Motor neuron (in vitro differentiated cells): ENCODE data around the gene S100A4. TPM values are rescaled to one million over a fixed set of nuclear protein-coding genes. Genes with fewer than 3 reads are reported as not detected.
A peak's percentile ranks its signal among the peaks of the same experiment; 100 is the strongest.

Experiments used
- ATAC-seq, 8 experiments: fragments of 200-7000 bp; cut with Tn5 transposase; replicated peaks in 6 of 8; 2 replicates each; pipeline ENCODE4 v1.8.0; 2021; ENCODE audit warnings: mild to moderate bottlenecking in 8 of 8, moderate library complexity in 8 of 8
- H3K27ac ChIP-seq, 2 donors: fragments of 250-450 bp; sonication (Bioruptor Pico); 2 replicates each; pipeline ENCODE4 v1.9.0; 2021; ENCODE audit warnings: antibody characterized with exemption in 2 of 2, mild to moderate bottlenecking in 2 of 2, moderate library complexity in 1 of 2
- H3K4me1 ChIP-seq, 2 donors: fragments of 250-450 bp; sonication (Bioruptor Pico); replicated peaks in 1 of 2; 2 replicates each; pipeline ENCODE4 v1.6.1; 2021; ENCODE audit warnings: antibody characterized with exemption in 2 of 2, mild to moderate bottlenecking in 2 of 2, moderate library complexity in 1 of 2
- H3K4me3 ChIP-seq, 5 donors: fragments of 250-450 bp; sonication (Bioruptor Pico); 2 replicates each; pipeline ENCODE4 v1.9.0; 2021; ENCODE audit warnings: antibody characterized with exemption in 5 of 5, mild to moderate bottlenecking in 5 of 5, moderate library complexity in 4 of 5
- WGBS, 10 experiments: fragments of 450-650 bp; shearing (Covaris generic); methylation state at CpG; one replicate each; pipeline ENCODE4 v1.0.0; 2022; 5-methylcytosine and 5-hydroxymethylcytosine counted together
- in situ Hi-C, 9 experiments: fragments of 400-800 bp; cut with MboI; loops; one replicate each; pipeline ENCODE4 v1.15.0; 2021; ENCODE audit warnings: low sequenced_read_pairs in 9 of 9, low pct_unique_long_range_greater_than_20kb in 2 of 9; ENCODE audit not compliant: unreplicated experiment in 9 of 9
- total RNA-seq, 8 experiments: library from RNA; unstranded; fragments of 300-600 nt; gene quantifications; 2 replicates each; pipeline versions ENCODE4 v1.2.3 to v1.2.4, GENCODE V29; 2022

Gene S100A4
- total RNA-seq, 8 experiments from 2014 or later = 0.93 to 1,152 (median 3.7) TPM

GRCh38 chr1:153541641-153542590 lies 3.7 kb downstream of the S100A4 start:
- H3K27ac ChIP-seq = no peak overlapping the region
- in situ Hi-C loops = no loop called here
- WGBS, 10 experiments = 33 to 91% (median 80%) methylated on average over 1 to 8 of the region's 13 CpGs; no CpG with 5 or more reads in 4 of the 10 experiments
- peak in 2 of 8 experiments; percentile 9 to 15 for ATAC-seq
- no peak overlapping the region for H3K4me3 ChIP-seq
- H3K4me1 ChIP-seq = peaks cover 16 to 27% of the 10 kb centered on the region in 2 donors

GRCh38 chr1:153540394-153541361 lies 4.9 kb downstream of the S100A4 start, which contains the start of gene S100A5:
S100A5 (minus strand) TSS chr1:153540934; CDS start chr1:153540191, 743 bp downstream.
- Histone ChIP-seq H3K4me1 (peaks cover 14 to 23% of the 10 kb centered on the region in 2 donors), H3K27ac (no peak within 1 kb of the TSS), H3K4me3 (no peak within 1 kb of the TSS)
- in situ Hi-C loops = no loop called here
- 79 to 92% (median 82%) methylated on average over 2 to 9 of the region's 11 CpGs; no CpG with 5 or more reads in 5 of the 10 experiments for WGBS, 10 experiments
- peak in 1 of 8 experiments; percentile 0 for ATAC-seq

GRCh38 chr1:153539395-153540093 lies 6.1 kb downstream of the S100A4 start:
- 0 to 96% (median 73%) methylated on average over 1 to 3 of the region's 4 CpGs; no CpG with 5 or more reads in 6 of the 10 experiments for WGBS, 10 experiments
- in situ Hi-C loops = no loop called here
- Histone ChIP-seq H3K27ac (no peak overlapping the region), H3K4me3 (no peak overlapping the region), H3K4me1 (peaks cover 3 to 13% of the 10 kb centered on the region in 2 donors)
- peak in 1 of 8 experiments; percentile 45 for ATAC-seq

- in situ Hi-C loops = no loop called here
- no peak overlapping the region for H3K4me3 ChIP-seq
- no peak overlapping the region for H3K27ac ChIP-seq
- peaks cover 5 to 12% of the 10 kb centered on the region in 2 donors for H3K4me1 ChIP-seq
- ATAC-seq = peak in 5 of 8 experiments; percentile 2 to 41 (median 15)
- 29 to 100% (median 69%) methylated on average over 1 to 6 of the region's 6 CpGs; no CpG with 5 or more reads in 4 of the 10 experiments for WGBS, 10 experiments
These were observed 7.2 kb downstream of the S100A4 start for GRCh38 chr1:153538315-153538821.

- WGBS, 10 experiments = 81 to 100% (median 100%) methylated on average over 2 to 4 of the region's 6 CpGs; no CpG with 5 or more reads in 5 of the 10 experiments
- Histone ChIP-seq H3K4me1 (peaks cover 7 to 19% of the 10 kb centered on the region in 2 donors), H3K27ac (no peak overlapping the region), H3K4me3 (no peak overlapping the region)
- in situ Hi-C loops = no loop called here
- no peak for ATAC-seq
These were observed 8.3 kb downstream of the S100A4 start for GRCh38 chr1:153537376-153537730.

GRCh38 chr1:153536671-153537375 lies 8.8 kb downstream of the S100A4 start:
- WGBS, 10 experiments = 64 to 98% (median 88%) methylated on average over 1 to 6 of the region's 9 CpGs; no CpG with 5 or more reads in 3 of the 10 experiments
- H3K4me3 ChIP-seq = no peak overlapping the region
- peaks cover 7 to 19% of the 10 kb centered on the region in 2 donors for H3K4me1 ChIP-seq
- no peak for ATAC-seq
- H3K27ac ChIP-seq = no peak overlapping the region
- in situ Hi-C loops = no loop called here

- 0 to 65% (median 33%) methylated on average over 1 to 11 of the region's 38 CpGs; no CpG with 5 or more reads in 4 of the 10 experiments for WGBS, 10 experiments
- in situ Hi-C loops = no loop called here
- Histone ChIP-seq H3K27ac (no peak overlapping the region), H3K4me3 (peak overlapping the region in 2 of 5 donors; percentile 7 to 12), H3K4me1 (peaks cover 7 to 19% of the 10 kb centered on the region in 2 donors)
- ATAC-seq = peak in 4 of 8 experiments; percentile 2 to 78 (median 24)
These were observed 9.5 kb downstream of the S100A4 start for GRCh38 chr1:153536012-153536670.

GRCh38 chr1:153535242-153536011 lies 10.2 kb downstream of the S100A4 start, which contains the start of gene S100A6:
S100A6 (minus strand) TSS chr1:153535991; CDS start chr1:153535339, 652 bp downstream.
- H3K27ac ChIP-seq = no peak within 1 kb of the TSS
- 0 to 94% (median 53%) methylated on average over 1 to 13 of the region's 18 CpGs; no CpG with 5 or more reads in 5 of the 10 experiments for WGBS, 10 experiments
- ATAC-seq = peak in 2 of 8 experiments; percentile 5
- in situ Hi-C loops = no loop called here
- peaks cover 7 to 19% of the 10 kb centered on the region in 2 donors for H3K4me1 ChIP-seq
- peak within 1 kb of the TSS in 2 of 5 donors; percentile 7 to 12 for H3K4me3 ChIP-seq

- no peak for ATAC-seq
- Histone ChIP-seq H3K27ac (no peak overlapping the region), H3K4me1 (peaks cover 7 to 19% of the 10 kb centered on the region in 2 donors), H3K4me3 (no peak overlapping the region)
- in situ Hi-C loops = no loop called here
- 0 to 100% (median 81%) methylated on average over 1 to 3 of the region's 3 CpGs; no CpG with 5 or more reads in 6 of the 10 experiments for WGBS, 10 experiments
These were observed 10.7 kb downstream of the S100A4 start for GRCh38 chr1:153534925-153535241.

GRCh38 chr1:153534226-153534924 lies 11.2 kb downstream of the S100A4 start:
- Histone ChIP-seq H3K27ac (no peak overlapping the region), H3K4me1 (peaks cover 7 to 19% of the 10 kb centered on the region in 2 donors), H3K4me3 (no peak overlapping the region)
- in situ Hi-C loops = no loop called here
- WGBS, 10 experiments = 0 to 100% (median 93%) methylated on average over 1 to 6 of the region's 7 CpGs; no CpG with 5 or more reads in 2 of the 10 experiments
- no peak for ATAC-seq
